GM10266 (cell line): ENCODE measurements around the gene C16orf86.

ENCODE experiments used
- DNase-seq: peaks from one replicate; pipeline ENCODE4 v3.0.0; 2012; ENCODE audit errors: extremely low spot score
- TF ChIP-seq, protein P1 (sequence below): IDR thresholded peaks from 2 replicates; pipeline ENCODE4 v1.5.1; 2012; ENCODE audit warnings: mild to moderate bottlenecking, low read depth; ENCODE audit not compliant: control insufficient read depth, insufficient read depth; ENCODE audit errors: missing control alignments

Gene C16orf86, protein sequence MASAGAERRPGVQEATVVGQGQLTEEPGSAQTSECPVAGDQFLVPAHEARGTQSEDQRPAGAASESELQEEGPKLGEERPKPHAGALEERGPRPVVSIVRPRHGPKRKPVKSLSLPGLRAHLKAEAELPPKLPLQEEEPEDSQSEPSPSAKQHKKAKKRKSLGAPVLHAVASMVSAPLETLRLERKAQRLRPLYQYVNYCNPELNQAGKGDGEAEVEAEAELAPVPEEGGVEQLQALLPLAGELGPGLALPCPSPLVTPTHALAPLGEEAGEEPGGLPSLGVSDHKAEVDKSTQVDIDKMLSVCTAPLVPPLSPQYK

DNA sequence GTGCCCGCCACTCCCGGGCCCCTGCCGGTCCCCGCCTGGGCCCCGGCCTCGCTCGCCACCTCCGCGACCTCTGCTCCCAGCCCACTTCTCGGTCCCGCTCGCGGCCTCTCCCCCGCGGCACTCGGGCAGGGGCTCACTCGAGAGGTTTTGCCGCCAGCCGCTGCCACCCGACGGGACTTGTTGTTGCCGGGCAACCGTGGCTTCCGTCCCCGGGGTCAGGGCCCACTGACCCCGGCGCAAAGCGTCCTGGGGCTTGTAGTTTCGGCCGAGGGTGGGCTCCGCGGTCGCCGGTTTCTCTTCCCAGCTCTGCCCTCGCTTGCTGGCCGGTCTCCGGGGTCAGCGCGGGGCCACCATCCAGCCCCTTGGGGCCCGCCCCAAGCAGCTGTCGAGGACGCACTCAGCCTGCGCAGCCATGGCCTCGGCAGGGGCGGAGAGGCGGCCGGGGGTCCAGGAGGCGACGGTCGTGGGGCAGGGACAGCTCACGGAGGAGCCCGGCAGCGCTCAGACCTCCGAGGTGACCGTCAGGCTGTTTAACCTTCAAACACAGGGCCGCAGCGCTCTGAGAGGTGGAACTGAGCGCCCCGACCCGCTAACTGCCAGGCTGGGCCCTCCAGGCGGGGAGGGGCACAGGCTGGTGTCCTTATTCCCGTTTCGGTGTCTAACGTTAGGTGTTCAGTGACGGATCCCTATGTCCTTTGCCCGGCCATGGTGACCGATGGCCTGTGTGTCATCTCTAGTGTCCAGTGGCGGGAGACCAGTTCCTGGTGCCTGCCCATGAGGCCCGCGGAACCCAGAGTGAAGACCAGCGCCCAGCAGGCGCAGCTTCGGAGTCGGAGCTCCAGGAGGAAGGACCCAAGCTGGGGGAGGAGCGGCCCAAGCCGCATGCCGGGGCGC lies at the start of gene C16orf86, which contains the start of gene ENKD1:
TSS of gene C16orf86 (plus strand) at position 256 of the 894 bp plus-strand sequence. CDS start at position 413, 157 bp downstream.
TSS of gene ENKD1 (minus strand) at position 192 of the 894 bp plus-strand sequence. CDS start 308 bp downstream, outside the sequence.
- DNase-seq = peak; percentile 96

DNA sequence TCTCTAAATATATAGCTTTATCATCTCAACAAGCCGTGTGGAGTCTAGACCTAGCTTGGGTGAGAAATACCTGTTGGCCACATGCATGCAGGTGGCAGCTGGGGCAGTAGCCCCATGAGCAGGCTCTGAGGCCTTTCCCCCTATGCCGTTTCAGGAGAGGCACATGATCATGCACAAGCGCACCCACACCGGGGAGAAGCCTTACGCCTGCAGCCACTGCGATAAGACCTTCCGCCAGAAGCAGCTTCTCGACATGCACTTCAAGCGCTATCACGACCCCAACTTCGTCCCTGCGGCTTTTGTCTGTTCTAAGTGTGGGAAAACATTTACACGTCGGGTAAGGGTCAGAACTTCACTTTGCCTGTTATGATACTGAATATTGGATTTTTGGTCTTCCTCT lies 38.4 kb upstream of the C16orf86 start:
- TF ChIP-seq, protein P1, sequence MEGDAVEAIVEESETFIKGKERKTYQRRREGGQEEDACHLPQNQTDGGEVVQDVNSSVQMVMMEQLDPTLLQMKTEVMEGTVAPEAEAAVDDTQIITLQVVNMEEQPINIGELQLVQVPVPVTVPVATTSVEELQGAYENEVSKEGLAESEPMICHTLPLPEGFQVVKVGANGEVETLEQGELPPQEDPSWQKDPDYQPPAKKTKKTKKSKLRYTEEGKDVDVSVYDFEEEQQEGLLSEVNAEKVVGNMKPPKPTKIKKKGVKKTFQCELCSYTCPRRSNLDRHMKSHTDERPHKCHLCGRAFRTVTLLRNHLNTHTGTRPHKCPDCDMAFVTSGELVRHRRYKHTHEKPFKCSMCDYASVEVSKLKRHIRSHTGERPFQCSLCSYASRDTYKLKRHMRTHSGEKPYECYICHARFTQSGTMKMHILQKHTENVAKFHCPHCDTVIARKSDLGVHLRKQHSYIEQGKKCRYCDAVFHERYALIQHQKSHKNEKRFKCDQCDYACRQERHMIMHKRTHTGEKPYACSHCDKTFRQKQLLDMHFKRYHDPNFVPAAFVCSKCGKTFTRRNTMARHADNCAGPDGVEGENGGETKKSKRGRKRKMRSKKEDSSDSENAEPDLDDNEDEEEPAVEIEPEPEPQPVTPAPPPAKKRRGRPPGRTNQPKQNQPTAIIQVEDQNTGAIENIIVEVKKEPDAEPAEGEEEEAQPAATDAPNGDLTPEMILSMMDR = no peak
- DNase-seq = no peak

More for the DNA sequence above, at the start of gene C16orf86, which contains the start of gene ENKD1:
- TF ChIP-seq, protein P1 = no peak

DNA sequence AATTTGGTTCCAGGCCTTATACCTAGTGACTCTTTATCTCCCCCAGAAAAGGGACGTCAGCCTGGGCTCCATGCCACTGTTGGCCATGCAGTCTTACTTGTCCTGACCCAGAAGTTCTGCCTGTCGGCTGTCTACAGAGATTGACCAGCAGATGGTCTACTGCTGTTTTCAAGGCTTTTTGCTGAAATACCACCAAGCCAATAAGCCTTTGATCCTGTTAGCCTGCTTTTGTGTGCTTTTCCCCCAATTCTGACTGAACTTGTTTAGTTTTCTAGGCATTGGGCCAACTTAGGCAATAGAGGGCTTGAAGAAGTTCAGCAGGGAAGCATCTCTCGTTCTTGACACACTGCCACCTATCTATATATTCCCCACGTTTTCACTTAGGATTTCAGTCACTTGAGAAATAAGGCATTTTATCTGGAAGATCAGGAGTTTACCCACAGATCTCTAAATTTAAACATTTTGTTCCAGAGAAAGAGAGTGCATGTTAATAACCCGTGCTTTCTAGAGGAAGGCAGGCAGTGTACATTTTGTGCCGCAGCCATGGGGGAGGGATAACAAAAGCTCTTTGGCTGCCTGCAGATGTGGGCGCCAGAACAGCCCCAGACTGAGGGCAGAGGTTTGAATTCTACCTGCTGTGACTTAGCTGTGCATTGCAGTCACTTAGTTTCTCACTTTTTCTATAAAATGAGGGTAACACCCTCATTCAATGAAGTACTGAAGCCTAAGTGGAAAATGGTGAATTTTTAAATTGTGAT lies 34.0 kb upstream of the C16orf86 start:
- DNase-seq = no peak
- TF ChIP-seq, protein P1 = no peak

DNA sequence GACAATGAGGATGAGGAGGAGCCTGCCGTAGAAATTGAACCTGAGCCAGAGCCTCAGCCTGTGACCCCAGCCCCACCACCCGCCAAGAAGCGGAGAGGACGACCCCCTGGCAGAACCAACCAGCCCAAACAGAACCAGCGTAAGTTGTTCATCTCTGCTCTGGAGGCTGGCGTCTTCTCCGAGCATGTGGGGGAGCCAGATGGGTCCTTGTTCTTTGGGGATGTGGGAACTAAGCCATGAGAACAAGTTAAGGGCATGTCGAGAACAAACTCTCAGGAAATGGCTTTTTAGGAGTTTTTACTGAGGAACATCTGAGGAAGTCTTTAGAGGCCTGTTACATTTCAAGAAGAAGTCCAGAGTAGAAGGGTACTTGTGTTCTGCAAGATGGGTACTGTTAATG lies 29.9 kb upstream of the C16orf86 start:
- TF ChIP-seq, protein P1 = no peak
- DNase-seq = no peak

DNA sequence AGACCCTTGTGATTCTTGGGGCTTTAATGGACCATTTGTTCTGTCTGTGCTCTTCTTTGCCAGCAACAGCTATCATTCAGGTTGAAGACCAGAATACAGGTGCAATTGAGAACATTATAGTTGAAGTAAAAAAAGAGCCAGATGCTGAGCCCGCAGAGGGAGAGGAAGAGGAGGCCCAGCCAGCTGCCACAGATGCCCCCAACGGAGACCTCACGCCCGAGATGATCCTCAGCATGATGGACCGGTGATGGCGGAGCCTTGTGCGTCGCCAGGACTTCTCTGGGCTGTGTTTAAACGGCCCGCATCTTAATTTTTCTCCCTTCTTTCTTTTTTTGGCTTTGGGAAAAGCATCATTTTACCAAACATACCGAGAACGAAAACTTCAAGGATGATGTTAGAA lies 29.0 kb upstream of the C16orf86 start:
- DNase-seq = no peak
- TF ChIP-seq, protein P1 = no peak

DNA sequence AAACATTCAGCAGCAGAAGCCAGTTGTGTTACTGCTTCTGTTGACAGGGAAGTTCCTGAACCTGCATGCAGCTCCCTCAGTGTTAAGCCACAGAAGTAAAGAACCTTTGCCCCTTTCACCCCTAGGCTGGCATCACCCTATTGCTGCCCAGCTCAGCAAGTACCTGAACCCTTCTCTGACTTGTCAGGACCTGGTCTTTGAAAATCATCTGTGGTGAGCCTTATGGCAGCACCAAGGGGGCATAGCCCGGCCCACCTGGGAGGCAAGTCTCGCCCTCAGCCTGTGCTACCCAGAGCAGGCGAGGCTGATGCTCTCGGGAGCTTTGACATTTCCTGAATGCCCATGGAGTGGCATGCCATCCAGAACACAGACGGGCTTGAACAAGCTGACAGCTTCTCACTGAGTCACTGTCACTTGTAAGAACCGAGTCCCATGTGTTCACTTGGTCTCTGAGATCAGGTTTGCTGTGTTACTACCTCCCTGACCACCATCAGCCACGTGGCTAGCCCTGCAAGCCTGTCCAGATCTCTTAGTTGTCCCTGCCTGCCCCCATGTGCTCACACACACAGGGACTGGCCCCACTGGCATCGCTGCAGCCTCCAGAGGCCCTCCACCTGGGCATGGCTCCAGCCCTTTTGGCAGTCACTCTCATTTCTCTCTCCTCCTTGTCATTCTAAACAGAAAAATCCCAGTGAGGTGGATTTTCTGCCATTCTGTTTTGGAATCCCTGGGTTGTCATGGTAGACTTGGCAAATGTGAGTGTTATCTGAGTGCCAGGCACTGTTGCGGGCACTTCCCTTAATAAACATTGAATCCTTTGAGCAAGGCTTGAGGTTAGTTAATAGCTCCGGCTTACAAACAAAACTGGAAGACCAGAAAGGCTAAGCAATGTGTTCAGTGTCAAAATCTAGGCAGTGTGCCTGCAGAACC lies 24.6 kb upstream of the C16orf86 start:
- DNase-seq = no peak
- TF ChIP-seq, protein P1 = no peak
